Activated CD8-positive, alpha-beta memory T cell treated with anti-CD3 and anti-CD28 coated beads, Interleukin-2, amount 50 U/mL, for 24 hours (primary cell): ENCODE measurements around the gene ANKDD1A.

Source experiments
- DNase-seq: peaks from one replicate; pipeline ENCODE4 v3.0.0-alpha.2; 2020; ENCODE audit errors: extremely low read depth

Gene ANKDD1A

GRCh38 chr15:64923546-64923945 is 11.8 kb downstream of the ANKDD1A start:
- DNase-seq: no peak

- no peak for DNase-seq
Observed at GRCh38 chr15:64925335-64926330, 13.9 kb downstream of the ANKDD1A start.

GRCh38 chr15:64926661-64927060 is 15.0 kb downstream of the ANKDD1A start:
- DNase-seq: no peak

GRCh38 chr15:64928626-64929220 is 17.0 kb downstream of the ANKDD1A start:
- no peak for DNase-seq

GRCh38 chr15:64930019-64930652 is 18.4 kb downstream of the ANKDD1A start:
- no peak for DNase-seq

- no peak for DNase-seq
Observed at GRCh38 chr15:64930778-64931371, 19.2 kb downstream of the ANKDD1A start.

GRCh38 chr15:64931381-64931780 is 19.7 kb downstream of the ANKDD1A start:
- DNase-seq: no peak

GRCh38 chr15:64934023-64934422 is 22.3 kb downstream of the ANKDD1A start:
- DNase-seq: no peak

- DNase-seq: no peak
Observed at GRCh38 chr15:64938192-64938591, 26.5 kb downstream of the ANKDD1A start.

- no peak for DNase-seq
Observed at GRCh38 chr15:64942356-64942755, 30.7 kb downstream of the ANKDD1A start.

GRCh38 chr15:64943512-64944225 is 32.0 kb downstream of the ANKDD1A start:
- no peak for DNase-seq

- no peak for DNase-seq
Observed at GRCh38 chr15:64944961-64945360, 33.3 kb downstream of the ANKDD1A start.

- no peak for DNase-seq
Observed at GRCh38 chr15:64947211-64947610, 35.5 kb downstream of the ANKDD1A start.

- no peak for DNase-seq
Observed at GRCh38 chr15:64948916-64949315, 37.2 kb downstream of the ANKDD1A start.

GRCh38 chr15:64949383-64950186 is 37.9 kb downstream of the ANKDD1A start:
- no peak for DNase-seq

- DNase-seq: no peak
Observed at GRCh38 chr15:64950888-64951287, 39.2 kb downstream of the ANKDD1A start.

- DNase-seq: no peak
Observed at GRCh38 chr15:64951777-64952418, 40.2 kb downstream of the ANKDD1A start.

- DNase-seq: no peak
Observed at GRCh38 chr15:64954395-64954794, 42.7 kb downstream of the ANKDD1A start.

- no peak for DNase-seq
Observed at GRCh38 chr15:64959128-64959527, 47.4 kb downstream of the ANKDD1A start.

GRCh38 chr15:64960153-64960552 is 48.5 kb downstream of the ANKDD1A start:
- no peak for DNase-seq
